ENCODE measurements around the gene COX14. TPM values are rescaled to one million over a fixed set of nuclear protein-coding genes. Genes with fewer than 3 reads are reported as not detected.
"Not testable (repeated sequence)": the region's sequence is repeated elsewhere in the genome, so short reads cannot be mapped to it uniquely, and the experiment has no call there.

Gene COX14
- total RNA-seq, result 76.0 TPM

DNA sequence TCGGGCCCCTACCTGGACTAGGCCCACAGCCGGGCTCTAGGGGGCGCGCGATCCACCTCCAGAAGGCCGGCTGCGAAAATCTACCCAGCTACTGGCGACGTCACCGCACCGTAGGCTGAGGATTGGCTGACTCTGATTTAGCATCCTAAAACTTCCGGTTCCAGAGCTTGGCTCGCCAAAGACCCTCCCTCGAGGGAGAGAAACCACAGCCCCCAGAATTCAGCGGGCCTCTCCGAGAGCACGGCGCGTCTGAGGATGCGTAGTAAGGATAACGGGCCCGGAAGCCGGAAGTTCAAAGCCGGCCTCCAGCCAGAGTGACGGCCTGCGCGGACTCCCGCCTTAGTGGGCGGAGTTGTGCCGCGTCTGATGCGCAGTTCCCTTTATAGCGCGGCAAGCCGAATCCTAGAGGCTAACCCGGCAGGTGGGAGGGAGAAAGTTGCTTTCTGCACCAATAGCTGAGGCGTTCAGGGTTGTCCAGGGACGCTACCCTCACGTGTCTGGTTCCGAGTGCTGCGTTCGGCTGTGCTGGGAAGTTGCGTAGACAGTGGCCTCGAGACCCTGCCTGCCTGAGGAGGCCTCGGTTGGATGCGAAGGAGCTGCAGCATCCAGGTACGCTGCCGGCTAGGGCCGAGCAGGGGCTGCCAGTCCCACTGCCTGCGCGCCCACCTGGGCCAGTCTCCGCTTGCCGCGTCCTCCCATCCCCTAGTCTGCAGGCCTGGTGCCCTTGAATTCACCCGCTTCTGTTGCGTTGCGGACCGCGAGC, at the start of gene COX14:
Gene COX14 (plus strand): TSS at position 544 of the 763 bp plus-strand sequence. CDS start 7,808 bp downstream, outside the sequence.
- DNase-seq, result peak; percentile 100

DNA sequence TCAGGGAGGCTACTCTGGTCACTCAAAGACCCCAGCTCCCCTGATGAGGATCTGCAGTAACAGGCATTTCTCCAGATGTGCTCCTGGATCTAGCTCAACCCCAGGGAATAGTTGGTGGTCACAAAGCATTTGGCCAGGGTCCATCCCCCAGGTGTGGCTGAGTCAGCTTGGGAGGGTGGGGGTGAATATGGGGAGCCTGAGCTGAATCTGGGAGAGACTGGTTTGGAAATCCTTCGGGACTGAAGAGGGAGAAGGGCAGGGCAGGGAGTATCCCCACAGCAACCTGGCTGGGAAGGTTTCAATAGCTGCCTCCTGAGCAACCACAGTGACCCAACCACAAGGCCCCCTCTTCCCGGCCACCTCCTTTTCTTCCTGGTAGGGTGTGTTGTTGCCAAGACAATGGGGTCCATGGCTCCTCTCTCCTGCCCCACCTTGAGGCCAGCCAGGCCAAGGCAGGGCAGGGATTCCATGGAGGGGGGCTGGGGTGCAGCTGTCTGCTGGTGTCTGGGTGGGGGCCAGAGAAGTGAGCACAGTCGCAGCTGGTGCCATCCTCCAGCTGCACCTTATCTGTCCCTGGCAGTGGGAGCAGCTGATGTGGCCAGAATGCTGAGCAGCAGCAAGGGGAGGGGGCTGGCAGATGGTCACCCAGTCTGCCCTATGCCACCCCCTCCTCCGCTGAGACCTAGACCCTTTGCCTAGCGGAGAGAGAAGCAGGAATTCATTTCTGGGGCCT, 49.1 kb upstream of the COX14 start:
- peak; percentile 89 for DNase-seq

DNA sequence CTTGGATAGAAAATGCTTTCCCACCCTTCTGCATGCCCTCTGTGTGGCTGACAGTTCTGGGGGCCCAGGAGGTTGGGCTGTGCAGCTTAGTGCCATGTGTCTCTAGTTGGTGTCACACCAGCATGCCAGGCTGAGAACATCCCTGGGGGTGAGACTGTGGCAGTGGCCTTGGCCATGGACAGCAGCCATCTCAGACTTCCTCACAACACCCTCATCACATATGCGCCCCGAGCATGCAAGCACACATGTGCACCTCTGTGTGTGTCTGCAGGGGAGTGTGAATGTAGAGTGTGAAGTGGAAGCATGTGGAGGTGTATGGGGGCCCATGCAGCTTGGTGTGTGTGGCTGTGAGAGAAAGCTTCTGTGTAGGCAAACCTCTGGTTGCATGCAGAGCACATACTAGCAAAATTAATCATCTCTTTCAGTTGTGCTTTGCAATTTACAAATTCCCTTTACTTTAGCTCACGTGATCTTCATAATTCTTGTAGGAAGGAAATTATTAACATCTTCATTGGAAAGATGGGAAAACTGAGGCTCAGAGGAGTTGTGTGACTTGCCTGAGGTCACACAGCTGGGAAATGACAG, 46.2 kb upstream of the COX14 start:
- DNase-seq, result no peak

DNA sequence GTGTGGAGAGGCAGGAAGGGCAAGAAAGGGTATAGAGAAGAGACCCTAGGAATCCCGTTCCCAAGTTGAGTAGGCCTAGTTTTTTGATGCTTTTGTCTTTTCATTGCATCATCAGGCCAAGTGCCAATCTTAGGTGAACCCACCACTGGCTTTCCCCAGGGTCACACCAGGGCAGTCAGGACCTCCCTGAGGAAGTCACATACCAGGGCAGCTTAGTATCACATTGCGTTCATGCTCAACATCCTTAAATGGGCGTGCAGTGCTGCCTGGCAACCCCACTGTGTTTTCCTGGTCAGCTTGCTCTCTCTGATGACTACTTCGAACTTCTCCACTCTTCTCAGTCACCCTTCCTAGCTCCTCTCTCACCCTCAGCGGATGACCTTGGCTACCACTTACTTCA, 45.6 kb upstream of the COX14 start:
- peak; percentile 70 for DNase-seq

DNA sequence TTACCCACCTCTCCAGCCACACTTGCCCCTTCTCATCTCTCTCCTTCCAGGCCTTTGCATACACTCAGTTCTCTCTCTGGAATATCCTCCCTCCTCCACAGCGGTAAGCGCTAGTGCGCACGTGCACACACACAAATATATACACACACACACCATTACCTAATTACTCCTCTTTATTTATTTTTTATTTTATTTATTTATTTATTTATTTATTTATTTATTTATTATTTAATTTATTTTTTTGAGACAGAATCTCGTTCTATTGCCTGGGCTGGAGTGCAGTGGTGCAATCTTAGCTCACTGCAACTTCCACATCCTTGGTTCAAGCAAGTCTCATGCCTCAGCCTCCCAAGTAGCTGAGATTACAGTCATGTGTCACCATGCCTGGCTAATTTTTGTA, 43.0 kb upstream of the COX14 start:
- no peak for DNase-seq

DNA sequence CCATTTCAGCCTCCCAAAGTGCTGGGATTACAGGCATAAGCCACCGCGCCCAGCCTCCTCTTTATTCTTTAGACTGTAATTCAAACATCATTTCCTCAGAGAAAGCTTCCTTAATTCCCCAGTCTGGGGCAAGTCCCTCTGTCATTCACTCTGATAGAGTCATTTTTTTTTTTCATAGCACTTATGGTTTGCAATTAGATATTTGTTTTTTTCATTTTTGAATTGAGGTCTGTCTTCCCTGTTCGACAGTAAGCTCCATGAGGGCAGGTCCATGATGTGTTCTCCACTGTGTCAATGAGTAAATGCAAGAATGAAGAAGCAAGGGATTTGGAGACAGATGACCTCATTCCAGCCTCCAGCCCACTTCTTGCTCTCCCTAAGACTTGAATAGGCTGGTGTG, 42.5 kb upstream of the COX14 start:
- no peak for DNase-seq

DNA sequence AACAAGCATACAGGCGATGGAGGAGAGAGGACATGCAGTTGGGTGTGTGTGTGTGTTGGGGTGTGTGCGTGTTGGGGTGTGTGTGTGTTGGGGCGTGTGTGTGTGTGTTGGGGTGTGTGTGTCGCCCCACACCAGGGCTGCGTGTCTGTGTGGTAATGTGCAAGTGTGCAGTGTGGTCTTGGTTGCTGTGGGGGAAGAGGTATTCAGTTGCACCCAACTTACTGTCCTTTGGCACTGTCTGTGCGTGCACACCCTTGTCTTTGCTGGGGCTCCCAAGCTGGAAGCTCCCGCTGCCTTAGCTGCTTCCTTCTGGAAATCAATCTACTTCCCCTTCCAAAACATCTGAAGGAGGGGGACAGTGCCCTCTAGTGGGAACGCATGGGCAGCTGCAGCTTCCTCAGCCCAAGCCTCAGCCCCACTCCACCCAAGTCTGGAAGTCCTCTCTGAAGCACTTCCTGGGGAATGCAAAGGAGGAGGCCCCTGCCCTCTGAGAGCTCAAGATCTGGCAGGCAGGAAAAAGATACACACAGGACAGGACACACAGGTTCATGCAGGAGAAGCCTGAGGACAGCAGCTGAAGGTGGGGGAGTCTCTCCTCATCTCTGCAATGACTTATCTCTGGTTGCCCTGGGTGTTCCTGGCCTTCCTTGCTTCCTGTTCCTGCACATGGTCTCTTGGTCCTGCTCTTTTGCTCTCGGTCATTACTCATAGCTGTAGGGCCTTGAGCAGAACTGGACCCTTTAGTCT, 41.5 kb upstream of the COX14 start:
- peak; percentile 94 for DNase-seq

DNA sequence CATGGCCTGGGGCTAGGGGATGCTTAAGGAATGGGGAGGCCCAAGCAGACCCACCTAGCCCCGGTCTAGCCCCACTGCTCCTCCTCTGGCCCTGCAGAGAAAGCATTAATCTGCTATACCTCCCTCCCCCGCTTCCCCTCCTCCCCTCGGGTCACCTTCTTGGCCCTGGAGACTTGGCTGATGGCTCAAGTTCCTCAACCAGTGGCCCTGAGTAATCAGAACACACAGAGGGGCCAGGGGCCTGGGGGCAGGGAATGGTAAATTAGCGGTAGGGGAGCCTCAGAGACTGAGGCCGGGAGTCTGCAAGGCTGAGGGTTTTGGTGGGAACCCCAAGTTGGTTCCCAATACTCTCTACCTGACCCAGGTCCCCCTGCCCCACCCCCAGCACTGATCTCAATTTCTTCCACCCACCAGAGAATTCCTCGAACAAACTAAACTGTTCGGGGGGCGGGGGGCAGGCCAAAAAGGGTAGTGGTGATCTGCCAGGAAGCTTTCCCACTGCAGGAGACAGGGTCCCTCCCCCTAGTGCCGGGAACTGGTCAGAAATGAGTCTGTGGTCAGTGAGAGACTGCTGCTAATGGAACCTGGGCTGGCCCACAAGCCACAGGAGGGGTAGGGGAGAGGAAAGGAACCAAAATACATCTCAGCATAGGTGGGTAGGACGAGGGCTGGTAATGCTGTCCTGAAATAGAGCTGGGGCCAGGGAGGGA, 39.7 kb upstream of the COX14 start:
- no peak for DNase-seq

DNA sequence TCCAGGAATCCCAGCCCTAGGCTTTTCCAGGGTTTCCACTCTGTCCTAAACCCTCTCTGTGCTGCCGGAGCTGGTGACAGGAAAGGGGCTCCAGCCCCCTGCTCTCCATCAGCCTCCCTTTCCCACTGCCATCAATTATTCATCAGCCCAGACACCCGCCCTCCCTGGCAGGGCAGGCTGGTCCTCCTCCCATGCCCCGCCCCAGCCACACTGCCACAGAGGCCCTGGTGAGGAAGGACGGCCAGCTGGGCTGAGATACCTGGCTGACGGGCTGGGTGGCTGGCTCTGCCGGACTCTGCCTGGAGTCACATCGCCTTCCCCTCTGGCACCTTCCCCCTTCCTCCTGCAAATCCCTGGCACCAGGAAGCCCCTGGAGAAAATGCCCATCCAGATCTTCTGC, 38.8 kb upstream of the COX14 start:
- no peak for DNase-seq

DNA sequence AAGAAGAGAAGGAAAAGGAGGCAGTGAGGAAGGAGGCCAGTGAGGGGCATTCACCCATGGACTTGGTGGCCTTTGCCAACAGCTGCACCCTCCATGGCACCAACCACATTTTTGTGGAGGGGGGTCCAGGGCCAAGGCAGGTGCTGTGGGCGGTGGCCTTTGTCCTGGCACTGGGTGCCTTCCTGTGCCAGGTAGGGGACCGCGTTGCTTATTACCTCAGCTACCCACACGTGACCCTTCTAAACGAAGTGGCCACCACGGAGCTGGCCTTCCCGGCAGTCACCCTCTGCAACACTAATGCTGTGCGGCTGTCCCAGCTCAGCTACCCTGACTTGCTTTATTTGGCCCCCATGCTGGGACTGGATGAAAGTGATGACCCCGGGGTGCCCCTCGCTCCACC, 38.3 kb upstream of the COX14 start:
- no peak for DNase-seq

DNA sequence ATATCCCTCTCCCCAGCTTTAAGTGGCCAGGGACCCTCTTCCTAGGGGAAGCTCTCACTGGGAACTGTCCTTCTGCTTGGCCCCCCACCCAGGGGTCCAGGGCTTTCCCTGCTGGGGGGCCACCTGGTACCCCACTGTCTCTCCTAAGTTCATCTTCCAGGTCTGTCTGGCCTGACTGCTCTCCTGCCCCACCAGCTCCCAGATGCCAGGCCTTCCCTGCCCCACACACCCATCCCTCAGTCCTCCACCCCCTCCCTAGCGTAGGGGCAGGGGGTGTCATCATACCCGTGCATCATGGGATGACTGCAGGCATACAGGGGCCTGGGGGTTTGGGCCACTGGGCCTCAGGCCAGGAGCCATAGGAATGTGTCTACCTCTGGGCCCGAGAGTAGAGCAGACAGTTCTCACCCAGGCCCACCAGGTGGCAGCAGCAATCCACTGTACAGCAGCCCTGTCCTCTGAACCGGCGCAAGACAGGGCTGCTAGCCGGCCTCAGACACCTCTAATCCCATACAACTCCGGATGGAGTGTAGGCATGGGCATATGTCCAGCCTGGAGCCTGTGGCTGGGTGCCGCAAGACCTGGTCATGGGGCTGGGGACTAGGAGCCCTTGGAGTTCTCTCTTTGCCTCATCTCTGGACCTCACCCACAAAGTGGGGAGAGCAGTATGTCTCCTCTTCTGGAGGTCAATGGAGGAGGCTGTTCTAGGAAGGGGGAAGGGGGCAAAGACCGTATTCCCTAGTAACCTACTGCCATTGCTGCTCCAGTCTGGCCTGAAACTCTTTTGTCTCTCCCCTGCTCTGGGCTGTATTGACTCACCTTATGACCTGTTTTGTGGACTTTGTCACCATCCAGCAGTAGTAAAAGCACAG, 36.9 kb upstream of the COX14 start:
- DNase-seq, result peak; percentile 90

DNA sequence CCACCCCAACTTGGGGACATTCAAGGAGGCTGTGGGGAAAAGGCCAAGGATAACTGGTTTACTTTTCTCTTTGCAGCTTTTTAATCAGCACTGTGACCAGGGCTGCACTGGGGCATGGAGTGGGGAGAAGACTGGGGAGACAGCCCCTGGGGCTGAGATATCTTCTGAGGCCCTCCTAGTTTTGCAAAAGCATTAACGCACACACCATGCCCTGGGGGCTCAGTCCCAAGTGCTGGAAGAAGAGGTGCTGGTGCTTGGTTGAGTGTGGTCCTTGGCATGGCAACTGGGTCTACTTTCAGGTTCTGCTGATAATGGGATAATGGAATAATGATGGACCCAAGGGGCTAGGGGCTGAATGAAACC, 36.2 kb upstream of the COX14 start:
- DNase-seq, result no peak

DNA sequence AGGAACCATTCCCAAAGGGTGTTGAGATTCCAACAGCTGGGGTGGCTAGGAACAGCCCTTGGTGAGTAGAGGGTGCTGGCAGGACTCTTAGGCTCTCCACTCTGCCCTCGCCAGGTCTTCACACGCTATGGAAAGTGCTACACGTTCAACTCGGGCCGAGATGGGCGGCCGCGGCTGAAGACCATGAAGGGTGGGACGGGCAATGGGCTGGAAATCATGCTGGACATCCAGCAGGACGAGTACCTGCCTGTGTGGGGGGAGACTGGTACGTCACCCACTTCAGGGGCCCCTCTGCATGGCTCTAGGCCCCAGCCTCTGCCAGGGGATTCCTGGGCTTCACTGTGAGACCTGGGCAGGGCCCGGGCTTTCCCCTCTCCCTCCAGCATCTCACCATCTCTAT, 34.9 kb upstream of the COX14 start:
- no peak for DNase-seq

DNA sequence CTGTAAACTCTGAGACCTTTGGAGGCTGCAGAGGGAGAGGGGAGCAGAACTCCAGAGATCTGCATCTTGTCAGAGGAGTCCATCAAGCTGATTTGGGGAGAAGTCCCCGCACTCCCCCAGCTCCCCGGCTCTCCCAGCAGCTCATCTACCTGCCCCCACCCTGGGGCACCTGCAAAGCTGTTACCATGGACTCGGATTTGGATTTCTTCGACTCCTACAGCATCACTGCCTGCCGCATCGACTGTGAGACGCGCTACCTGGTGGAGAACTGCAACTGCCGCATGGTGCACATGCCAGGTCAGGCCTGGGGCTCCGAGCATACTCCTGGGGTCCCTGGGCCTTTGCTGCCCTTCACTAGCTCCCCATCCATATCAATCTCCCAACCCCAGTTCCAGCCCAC, 33.8 kb upstream of the COX14 start:
- no peak for DNase-seq

DNA sequence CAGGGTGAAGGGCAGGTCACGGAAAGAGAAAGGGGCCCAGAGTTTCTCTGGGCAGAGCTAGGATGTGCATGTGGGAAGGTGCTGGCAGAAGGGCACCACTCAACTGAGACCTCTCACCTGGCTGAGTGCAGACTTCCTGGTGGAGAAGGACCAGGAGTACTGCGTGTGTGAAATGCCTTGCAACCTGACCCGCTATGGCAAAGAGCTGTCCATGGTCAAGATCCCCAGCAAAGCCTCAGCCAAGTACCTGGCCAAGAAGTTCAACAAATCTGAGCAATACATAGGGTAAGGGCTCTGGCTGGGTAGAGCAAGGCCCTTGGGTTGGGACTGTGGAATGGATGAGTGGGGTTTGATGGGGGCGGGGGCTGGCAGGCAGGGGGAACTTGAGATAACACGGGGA, 32.3 kb upstream of the COX14 start:
- DNase-seq, result no peak

DNA sequence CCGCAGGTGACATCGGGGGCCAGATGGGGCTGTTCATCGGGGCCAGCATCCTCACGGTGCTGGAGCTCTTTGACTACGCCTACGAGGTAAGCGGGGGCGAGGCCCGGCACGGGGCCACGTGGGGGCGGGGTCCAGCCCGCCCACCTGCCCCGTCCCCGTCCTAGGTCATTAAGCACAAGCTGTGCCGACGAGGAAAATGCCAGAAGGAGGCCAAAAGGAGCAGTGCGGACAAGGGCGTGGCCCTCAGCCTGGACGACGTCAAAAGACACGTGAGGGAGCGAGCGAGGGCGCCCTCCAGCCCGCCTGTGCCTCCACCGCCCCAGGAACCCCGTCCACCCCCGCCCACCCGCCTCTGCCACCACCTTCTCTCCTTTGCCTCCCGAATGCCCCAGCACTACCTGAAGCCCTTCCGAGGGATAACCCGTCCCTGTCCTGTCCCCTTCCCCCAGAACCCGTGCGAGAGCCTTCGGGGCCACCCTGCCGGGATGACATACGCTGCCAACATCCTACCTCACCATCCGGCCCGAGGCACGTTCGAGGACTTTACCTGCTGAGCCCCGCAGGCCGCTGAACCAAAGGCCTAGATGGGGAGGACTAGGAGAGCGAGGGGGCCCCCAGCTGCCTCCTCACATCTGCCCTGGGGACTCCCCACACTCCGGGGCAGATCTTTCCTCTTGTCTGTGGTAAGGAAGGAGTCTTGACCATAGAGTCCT, 30.8 kb upstream of the COX14 start:
- DNase-seq, result no peak

DNA sequence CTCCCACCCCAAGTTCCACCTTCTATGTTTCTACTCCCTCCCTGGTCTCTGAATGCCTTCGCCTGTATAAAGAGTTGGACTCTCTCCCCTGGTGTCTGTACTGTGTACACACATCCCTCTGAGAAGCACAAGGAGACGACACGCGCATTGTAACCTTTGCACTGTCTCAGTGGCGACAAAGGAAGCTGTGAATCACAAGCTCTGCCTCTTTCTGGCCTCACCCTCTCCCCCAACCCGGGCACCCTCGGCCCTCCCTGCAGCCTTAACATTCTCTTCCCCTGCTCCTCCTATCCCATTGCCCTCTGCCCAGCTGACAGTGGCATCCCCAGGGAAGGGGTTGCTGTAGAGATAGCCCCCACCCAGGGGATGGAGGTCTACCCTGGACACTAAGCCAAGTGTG, 29.4 kb upstream of the COX14 start:
- no peak for DNase-seq

DNA sequence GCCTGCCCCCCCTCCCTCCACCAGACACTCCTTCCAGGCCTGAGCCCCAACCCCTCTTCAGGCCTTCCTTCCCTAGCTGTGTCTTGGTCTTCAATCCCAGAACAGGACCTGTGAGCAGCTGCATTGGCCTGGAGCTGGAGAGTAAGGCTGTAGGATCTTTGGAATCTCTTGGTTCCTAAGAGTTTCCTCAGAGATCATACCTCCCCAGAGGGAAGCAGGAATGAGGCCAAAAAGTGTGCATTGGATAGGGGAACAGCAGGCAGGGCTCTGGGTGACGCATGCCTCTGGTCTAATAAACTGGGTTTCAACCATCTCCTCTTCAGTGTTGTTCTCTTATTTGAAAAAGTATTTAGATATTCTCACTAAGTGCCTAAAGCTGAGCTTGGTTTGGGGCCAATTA, 28.7 kb upstream of the COX14 start:
- no peak for DNase-seq

DNA sequence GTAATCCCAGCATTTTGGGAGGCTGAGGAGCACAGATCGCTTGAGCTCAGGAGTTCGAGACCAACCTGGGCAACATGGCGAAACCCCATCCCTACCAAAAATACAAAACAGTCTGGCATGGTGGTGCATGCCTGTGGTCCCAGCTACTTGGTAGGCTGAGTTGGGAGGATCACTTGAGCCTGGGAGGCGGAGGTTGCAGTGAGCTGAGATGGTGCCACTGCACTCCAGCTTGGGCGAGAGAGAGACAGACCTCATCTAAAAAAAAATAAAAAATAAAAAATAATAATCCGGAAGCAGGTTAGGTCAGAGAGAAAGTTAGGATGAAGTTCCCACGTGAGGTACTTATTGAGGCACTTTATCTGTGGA, 27.6 kb upstream of the COX14 start:
- DNase-seq, result not testable (repeated sequence)

DNA sequence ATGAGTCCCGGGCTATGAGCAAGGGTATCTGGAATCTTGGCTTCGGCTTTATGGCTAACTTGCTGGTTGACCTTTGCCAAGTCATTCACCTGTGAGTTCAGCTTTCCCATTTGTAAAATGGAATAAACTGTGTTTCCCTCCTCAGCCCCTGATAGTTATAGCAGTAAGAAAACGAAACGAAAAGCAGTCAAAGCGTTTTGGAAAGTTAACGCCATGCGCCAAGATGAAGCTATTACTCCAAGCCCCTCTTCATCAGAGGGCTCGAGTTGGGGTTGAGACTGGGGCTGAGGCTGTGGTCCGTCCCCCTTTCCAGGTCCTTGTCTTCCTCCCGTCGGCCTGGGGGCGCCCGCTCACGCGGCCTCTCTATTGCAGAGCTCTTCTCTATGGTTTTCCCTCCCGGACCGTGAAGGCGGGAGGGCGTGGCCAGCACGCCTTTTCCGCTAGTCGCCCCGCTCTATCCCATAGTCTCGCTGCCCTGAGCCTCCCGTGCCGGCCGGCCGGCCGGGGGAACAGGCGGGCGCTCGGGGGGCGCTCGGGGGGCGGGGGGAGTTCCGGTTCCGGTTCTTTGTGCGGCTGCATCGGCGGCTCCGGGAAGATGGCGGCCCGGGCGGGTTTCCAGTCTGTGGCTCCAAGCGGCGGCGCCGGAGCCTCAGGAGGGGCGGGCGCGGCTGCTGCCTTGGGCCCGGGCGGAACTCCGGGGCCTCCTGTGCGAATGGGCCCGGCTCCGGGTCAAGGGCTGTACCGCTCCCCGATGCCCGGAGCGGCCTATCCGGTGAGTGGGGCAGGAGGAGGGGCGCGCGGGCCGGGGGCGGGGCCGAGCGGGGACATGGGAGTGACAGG, 27.0 kb upstream of the COX14 start, which contains the start of gene SMARCD1:
Gene SMARCD1 (plus strand): TSS at position 568 of the 840 bp plus-strand sequence. CDS start 28 bp downstream, at position 596.
- DNase-seq, result peak; percentile 97
